Spleen (tissue), 7 donors: ENCODE measurements around the gene NBPF3.
A peak's percentile ranks its signal among the peaks of the same experiment; 100 is the strongest.

Experiments used
- CTCF ChIP-seq, 11 experiments: fragments of 200-600 bp in 7 of 11; fragments of 450-650 bp in 4 of 11; sonication (generic) in 4 of 11; IDR thresholded peaks in 8 of 11; conservative IDR thresholded peaks in 3 of 11; 1 replicate in 7 of 11; 2 replicates in 4 of 11; pipeline versions ENCODE4 v1.4.0 to v1.8.0; 2016 to 2021; ENCODE audit warnings: antibody characterized with exemption in 11 of 11, inconsistent platforms in 4 of 11, mild to moderate bottlenecking in 1 of 11
- POLR2A ChIP-seq, 3 donors: fragments of 450-650 bp; IDR thresholded peaks; one replicate each; pipeline ENCODE4 v1.5.1; 2017; ENCODE audit warnings: antibody characterized with exemption in 3 of 3, mild to moderate bottlenecking in 1 of 3
- donor health status: DM: no; HTN: no; CAD: no; lungs with moderate emphysema.
- donor health status: DM: no; HTN: no; CAD: no.
- donor health status: DM: no; HTN: no; CAD: no.

GRCh38 chr1:21490774-21491487 lies 51.0 kb downstream of the NBPF3 start:
- peak in 7 of 11 experiments; percentile 8 to 51 (median 27) for TF ChIP-seq CTCF (IDR thresholded peaks at IDR 0.05 in 8 of 11, conservative IDR thresholded peaks at IDR 0.05 in 3 of 11)
- TF ChIP-seq POLR2A (IDR thresholded peaks at IDR 0.05), result no peak
